CD4-positive, alpha-beta T cell treated with Interferon alpha-2 for 1 hour (primary cell): Measurements from ENCODE around the gene ART5.
"Not testable (repeated sequence)": the region's sequence is repeated elsewhere in the genome, so short reads cannot be mapped to it uniquely, and the experiment has no call there.

ENCODE experiments used
- DNase-seq, 2 donors: peaks; one replicate each; pipeline ENCODE4 v3.0.0-alpha.2; 2020 to 2022

The ART5 gene

DNA sequence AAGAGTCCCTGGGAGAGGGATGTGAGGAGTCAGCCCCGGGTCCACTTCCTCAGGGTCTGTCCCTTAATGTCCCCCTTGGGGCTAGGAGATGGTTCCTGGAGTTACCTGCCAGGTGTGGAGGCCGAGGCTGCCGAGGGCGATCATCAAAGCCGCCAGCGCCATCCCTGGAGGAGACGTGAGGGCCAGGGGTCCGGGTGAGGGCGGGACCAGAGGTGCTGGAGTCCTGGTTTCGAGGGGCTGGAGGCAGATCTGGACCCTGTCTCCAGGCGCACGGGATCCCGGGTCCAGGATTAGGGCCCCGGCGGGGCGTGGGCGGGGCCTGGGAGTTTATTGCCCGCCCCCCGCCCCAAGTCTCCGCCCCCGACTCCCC lies at the start of gene ART5:
ART5 (minus strand) TSS at position 292 of the 370 bp plus-strand sequence; CDS start at position 162, 130 bp downstream.
- DNase-seq, result no peak

- DNase-seq, result no peak
Measured at GRCh38 chr11:3686751-3687150, 45.0 kb upstream of the ART5 start.

DNA sequence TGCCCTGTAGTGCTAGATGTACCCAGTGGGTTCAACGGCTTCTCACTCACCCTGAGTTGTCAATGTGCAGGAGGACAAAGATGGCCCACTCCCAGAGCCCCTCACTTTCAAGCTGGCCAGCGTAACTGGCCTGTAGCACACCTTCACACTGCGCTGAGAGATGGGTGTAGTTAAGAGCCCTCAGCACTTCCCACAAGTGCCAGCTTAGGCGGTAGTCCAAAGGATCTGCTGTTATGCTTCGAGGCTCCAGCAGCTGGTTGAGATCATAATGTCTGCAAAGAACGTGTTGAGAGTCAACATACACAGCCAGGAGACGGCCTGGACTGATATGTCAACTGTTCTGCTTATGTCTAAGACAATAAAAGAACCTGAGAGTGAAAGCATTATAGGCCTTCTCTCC lies 44.1 kb upstream of the ART5 start:
- no peak for DNase-seq

GRCh38 chr11:3684819-3685172 lies 43.0 kb upstream of the ART5 start:
- no peak for DNase-seq

DNA sequence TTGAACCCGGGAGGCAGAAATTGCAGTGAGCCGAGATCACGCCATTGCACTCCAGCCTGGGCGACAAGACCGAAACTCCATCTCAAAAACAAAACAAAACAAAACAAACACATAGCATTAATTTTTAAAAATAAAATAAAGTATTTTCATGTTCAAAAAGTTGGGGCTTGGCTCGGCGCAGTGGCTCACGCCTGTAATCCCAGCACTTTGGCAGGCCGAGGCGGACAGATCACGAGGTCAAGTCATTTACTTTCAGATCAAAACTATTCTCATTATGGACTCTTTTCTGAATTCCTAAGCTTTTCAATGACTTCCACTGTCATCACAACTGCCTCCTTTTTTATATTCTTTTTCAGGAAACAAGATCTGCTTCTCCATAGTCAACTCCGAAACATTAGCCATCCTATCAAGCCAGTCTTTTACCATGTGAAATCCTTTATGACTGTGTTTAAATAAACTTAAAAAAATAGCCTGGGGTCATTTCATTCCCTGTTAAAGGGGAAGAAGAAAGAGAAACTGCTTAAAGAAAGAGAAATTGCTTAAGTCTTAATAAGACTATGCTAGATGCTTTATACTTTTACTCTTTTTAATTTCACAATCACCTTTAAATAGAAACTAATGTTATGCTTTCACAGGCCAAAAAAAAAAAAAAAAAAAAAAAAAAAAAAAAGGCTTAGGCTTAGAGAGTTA lies 42.5 kb upstream of the ART5 start:
- DNase-seq, result no peak

GRCh38 chr11:3683039-3683438 lies 41.2 kb upstream of the ART5 start:
- DNase-seq, result no peak

- no peak for DNase-seq
Measured at GRCh38 chr11:3679077-3679476, 37.3 kb upstream of the ART5 start.

GRCh38 chr11:3675971-3676370 lies 34.2 kb upstream of the ART5 start:
- DNase-seq, result no peak

GRCh38 chr11:3674189-3674588 lies 32.4 kb upstream of the ART5 start:
- DNase-seq, result no peak

GRCh38 chr11:3671334-3672254 lies 29.8 kb upstream of the ART5 start, which contains the start of gene CHRNA10:
CHRNA10 (minus strand) TSS chr11:3671384; CDS start chr11:3671312, 72 bp downstream.
- no peak for DNase-seq

- no peak for DNase-seq
Measured at GRCh38 chr11:3669742-3670183, 28.0 kb upstream of the ART5 start.

DNA sequence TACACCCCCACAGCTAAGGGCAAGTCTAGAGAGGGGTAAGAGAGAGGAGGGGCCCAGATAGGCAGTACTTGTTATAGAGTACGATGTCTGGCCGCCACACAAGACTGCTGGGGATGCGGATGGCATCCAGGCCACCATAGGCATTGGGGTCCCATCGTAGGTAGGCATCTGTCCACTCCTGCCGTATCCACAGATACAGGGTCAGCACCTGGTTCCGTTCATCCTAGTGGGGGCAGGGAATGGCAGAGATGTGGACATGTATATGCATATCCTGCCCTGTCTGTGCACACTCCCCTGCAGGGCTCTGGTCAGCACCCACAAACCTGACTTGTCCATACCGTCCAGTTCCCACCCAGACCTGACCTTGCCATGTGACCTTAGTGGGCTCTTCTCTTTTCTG lies 27.3 kb upstream of the ART5 start:
- DNase-seq, result no peak

DNA sequence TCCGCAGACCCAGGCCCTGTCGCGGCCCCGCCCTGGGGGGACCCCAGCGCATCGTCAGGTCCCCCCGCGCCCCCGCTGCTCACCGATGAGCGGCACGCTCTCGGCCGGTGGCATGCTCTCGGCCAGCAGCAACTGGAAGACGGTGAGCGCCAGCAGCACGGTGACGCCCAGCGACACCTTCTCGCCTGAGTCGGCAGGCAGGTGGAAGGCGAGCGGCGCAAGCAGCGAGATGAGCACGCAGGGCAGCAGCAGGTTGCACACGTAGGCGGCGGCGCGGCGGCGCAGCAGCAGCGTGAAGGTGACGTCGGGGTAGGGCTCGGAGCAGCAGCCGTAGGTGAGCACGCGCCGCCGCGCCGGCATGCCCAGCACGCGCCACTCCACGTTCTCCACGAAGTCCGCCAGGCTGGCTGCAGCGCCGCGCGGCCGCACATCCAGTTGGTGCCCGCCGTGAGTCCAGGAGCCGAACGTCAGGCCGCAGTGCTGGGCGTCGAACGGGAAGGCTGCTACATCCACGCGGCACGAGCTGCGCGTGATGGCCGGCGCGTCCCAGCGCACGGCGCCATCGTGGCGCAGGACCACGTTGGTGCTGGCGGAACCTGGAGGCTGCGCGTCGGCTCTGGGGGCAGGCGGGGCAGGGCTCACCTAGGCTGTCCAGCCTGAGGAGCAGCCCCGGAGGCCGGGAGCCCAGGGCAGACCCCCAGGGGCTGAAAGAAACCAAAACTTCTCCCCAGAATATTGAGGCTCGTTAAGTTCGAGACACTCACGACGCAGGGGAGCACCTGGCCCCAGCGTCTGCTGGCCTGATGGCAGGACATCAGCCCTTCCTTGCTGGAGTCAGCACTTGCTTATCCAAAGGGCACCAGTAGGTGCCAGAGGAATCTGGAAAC lies 25.6 kb upstream of the ART5 start:
- no peak for DNase-seq

DNA sequence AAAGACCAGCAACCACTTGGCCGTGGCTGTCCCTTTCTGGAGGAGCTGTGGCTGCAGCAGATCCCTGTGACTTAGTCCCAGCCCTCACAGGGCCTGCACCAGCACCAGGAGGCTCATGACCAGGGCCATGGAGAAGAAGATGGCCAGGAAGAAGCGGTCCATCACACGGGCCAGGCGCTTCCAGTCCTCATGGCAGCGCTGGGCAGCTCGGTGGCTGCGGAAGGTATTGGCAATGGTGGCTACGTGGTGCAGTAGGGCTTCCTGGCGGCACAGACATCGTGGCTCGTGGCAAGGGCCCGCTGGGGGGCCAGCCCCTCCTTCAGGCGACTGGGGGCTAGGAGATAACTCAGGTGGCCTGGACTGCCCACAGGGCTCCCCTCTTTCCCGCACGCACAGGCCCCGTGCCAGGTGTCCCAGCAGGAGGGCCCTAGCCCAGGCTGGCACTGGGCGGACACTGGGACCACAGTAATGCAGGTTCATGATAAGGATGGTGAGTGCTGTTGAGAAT lies 24.3 kb upstream of the ART5 start:
- no peak for DNase-seq

GRCh38 chr11:3665336-3666022 lies 23.7 kb upstream of the ART5 start:
- DNase-seq, result no peak

- DNase-seq, result no peak
Measured at GRCh38 chr11:3664032-3664630, 22.3 kb upstream of the ART5 start.

GRCh38 chr11:3662856-3663255 lies 21.1 kb upstream of the ART5 start:
- DNase-seq, result no peak

GRCh38 chr11:3660960-3661359 lies 19.2 kb upstream of the ART5 start:
- no peak for DNase-seq

DNA sequence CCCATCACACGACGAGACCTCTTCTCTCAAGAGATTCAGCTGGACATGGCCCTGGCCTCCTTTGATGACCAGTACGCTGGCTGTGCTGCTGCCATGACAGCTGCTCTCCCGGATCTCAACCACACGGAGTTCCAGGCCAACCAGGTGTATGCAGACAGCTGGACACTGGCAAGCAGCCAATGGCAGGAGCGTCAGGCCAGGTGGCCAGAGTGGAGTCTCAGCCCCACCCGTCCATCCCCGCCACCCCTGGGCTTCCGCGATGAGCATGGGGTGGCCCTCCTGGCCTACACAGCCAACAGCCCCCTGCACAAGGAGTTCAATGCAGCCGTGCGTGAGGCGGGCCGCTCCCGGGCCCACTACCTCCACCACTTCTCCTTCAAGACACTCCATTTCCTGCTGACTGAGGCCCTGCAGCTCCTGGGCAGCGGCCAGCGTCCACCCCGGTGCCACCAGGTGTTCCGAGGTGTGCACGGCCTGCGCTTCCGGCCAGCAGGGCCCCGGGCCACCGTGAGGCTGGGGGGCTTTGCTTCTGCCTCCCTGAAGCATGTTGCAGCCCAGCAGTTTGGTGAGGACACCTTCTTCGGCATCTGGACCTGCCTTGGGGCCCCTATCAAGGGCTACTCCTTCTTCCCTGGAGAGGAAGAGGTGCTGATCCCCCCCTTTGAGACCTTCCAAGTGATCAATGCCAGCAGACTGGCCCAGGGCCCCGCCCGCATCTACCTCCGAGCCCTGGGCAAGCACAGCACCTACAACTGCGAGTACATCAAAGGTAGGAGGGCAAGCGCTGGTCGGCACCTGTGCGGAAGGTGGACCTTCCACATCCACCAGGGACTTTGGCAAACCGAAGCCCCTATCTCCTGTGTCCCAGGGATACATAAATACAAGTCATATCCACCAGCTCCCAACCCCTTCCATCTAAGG lies 18.1 kb upstream of the ART5 start:
- DNase-seq, result no peak

DNA sequence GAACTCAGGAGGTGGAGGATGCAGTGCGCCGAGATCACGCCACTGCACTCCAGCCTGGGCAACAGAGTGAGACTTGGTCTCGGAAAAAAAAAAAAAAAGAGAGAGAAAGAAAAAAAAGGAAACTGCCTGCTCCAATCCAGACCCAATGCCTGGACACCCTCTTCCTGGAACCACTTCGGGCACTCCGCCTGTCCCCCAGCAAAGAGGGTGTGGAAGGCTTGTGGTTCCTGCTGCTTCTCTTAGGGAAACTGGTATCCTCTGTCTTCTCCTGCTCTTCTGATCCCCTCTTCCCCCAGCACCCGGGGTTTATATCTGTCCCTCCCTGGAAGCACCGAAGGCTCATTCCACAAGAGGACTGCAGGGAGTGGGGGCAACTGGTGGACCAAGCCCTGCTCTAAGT lies 16.5 kb upstream of the ART5 start:
- no peak for DNase-seq

DNA sequence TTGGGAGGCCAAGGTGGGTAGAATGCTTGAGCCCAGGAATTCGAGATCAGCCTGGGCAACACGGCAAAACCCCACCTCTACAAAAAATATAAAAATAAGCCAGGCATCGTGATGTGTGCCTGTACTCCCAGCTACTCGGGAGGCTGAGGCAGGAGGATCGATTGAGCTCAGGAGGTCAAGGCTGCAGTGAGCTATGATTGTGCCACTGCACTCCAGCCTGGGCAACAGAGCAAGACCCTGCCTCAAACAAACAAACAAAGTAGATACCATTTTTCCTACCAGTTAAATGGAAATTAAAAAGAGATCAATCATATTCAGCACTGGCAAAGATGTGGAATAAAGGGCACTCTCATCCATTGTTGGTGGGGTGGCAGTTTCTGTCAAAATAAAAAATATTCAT lies 15.5 kb upstream of the ART5 start:
- DNase-seq, result not testable (repeated sequence)
